Amniotic epithelial cell (primary cell): Measurements from ENCODE around the gene CENPF.
A peak's percentile ranks its signal among the peaks of the same experiment; 100 is the strongest.
"Not testable (repeated sequence)": the region's sequence is repeated elsewhere in the genome, so short reads cannot be mapped to it uniquely, and the experiment has no call there.

Experiments
- DNase-seq: peaks from one replicate; pipeline ENCODE4 v3.0.0-alpha.2; 2010; ENCODE audit warnings: low read depth

Gene CENPF, protein sequence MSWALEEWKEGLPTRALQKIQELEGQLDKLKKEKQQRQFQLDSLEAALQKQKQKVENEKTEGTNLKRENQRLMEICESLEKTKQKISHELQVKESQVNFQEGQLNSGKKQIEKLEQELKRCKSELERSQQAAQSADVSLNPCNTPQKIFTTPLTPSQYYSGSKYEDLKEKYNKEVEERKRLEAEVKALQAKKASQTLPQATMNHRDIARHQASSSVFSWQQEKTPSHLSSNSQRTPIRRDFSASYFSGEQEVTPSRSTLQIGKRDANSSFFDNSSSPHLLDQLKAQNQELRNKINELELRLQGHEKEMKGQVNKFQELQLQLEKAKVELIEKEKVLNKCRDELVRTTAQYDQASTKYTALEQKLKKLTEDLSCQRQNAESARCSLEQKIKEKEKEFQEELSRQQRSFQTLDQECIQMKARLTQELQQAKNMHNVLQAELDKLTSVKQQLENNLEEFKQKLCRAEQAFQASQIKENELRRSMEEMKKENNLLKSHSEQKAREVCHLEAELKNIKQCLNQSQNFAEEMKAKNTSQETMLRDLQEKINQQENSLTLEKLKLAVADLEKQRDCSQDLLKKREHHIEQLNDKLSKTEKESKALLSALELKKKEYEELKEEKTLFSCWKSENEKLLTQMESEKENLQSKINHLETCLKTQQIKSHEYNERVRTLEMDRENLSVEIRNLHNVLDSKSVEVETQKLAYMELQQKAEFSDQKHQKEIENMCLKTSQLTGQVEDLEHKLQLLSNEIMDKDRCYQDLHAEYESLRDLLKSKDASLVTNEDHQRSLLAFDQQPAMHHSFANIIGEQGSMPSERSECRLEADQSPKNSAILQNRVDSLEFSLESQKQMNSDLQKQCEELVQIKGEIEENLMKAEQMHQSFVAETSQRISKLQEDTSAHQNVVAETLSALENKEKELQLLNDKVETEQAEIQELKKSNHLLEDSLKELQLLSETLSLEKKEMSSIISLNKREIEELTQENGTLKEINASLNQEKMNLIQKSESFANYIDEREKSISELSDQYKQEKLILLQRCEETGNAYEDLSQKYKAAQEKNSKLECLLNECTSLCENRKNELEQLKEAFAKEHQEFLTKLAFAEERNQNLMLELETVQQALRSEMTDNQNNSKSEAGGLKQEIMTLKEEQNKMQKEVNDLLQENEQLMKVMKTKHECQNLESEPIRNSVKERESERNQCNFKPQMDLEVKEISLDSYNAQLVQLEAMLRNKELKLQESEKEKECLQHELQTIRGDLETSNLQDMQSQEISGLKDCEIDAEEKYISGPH (N-terminal part only)

DNA sequence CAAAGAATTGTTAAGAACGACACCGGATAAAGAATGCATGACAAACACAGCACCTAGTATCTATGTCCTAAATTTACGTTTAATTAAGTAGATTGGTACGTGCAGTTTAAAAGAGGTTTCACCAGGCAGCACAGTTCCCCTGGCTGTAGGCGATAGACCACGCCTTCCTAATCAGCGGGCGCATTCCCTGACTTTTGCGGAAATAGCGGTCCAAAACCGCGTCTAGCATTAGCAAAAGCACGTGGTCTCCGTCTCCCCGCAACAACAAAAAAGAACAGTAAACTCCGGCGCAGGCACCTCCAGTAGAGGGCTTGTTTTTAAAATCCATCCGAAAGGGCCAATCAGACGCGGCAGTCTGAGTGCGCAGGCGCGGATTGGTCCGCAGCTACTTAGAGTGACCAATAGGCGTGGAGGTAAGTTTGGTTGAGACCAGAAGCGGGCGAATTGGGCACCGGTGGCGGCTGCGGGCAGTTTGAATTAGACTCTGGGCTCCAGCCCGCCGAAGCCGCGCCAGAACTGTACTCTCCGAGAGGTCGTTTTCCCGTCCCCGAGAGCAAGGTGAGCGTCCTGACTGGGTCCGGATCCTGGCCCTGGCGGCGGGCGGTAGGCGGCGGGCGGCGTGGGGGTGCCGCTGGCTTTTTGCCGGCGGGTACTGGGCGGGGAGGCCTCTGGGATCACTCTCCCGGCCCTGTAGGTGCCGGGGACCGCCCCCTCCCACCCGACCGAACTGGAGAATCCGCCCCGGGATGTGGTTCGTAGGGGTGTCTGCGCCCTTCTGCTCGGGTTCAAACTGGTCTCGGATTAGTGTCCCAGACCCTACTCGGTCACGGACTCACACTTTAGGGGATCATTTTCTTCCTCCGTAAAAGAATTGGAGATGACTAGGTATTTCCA is at the start of gene CENPF:
Gene CENPF, plus strand, starts transcription at position 432 of the 894 bp plus-strand sequence. CDS start 10,560 bp downstream, outside the sequence.
- DNase-seq, result peak; percentile 99

DNA sequence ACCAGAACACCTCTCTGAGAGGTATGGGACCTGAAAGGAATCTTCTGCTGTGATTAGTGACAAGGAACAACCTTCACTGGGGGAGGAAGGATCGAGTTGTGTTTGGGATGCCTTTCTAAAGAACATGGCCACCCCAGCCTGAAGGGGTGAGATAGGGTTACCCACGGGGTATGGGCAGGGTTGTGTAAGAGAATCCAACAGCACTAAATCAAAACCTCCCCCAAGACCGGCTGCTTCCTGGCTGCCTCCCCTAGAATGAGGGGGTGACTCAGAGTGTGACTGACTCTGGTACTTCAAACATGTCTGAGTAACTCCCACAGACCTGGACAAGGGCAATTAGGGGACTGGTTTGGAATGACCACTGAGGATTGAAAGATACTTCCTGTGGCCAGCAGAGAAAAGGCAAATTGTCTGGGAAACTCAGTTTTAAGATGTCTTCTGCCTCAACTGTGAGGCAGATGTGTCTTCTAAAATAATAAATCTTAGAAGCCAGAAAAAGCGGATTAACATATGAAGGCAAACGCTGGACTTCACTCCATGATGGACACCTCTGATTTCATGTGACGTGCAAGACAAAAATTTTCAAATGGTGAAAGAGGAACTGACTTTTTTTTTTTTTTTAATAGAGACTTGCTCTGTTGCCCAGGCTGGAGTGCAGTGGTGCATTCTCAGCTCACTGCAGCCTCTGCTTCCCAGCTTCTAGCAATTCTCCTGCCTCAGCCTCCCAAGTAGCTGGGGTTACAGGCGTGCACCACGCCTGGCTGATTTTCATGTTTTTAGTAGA is 44.9 kb upstream of the CENPF start:
- DNase-seq, result peak; percentile 97

DNA sequence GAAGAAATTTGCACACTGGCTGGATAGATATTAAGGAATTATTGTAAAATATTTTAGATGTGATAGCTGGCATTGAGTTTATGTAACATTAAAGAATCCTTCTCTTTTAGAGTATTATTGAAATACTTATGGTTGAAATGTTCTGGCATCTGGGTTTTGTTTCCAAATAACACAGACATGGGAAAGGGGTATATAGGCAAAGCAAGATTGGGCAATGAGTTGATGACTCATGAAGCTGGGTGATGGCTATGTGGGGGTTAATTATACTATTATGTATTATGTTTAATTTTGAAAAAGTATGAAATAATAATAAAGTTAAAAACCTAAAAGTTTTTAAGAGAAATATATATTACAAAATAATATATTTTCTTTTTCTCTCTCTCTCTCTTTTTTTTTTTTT is 39.1 kb upstream of the CENPF start:
- DNase-seq, result peak; percentile 84

DNA sequence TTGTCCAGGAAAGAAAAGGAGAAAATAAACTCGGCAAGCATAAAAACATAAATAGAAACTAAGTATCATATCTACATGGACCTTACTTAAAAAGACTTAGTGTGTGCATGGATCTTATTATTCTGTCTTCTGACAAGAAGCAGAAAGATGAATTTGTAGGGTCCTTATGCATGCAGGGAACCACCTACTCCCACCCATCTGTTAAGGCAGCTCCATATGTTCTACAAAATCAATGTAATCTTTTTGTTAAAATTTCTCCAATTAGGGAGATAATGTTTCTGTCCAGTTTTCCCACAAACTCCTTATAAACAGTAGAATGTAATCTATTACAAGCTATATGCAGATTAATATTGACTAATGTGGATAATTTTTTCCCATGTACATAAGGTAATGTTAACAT is 37.7 kb upstream of the CENPF start:
- DNase-seq, result no peak

DNA sequence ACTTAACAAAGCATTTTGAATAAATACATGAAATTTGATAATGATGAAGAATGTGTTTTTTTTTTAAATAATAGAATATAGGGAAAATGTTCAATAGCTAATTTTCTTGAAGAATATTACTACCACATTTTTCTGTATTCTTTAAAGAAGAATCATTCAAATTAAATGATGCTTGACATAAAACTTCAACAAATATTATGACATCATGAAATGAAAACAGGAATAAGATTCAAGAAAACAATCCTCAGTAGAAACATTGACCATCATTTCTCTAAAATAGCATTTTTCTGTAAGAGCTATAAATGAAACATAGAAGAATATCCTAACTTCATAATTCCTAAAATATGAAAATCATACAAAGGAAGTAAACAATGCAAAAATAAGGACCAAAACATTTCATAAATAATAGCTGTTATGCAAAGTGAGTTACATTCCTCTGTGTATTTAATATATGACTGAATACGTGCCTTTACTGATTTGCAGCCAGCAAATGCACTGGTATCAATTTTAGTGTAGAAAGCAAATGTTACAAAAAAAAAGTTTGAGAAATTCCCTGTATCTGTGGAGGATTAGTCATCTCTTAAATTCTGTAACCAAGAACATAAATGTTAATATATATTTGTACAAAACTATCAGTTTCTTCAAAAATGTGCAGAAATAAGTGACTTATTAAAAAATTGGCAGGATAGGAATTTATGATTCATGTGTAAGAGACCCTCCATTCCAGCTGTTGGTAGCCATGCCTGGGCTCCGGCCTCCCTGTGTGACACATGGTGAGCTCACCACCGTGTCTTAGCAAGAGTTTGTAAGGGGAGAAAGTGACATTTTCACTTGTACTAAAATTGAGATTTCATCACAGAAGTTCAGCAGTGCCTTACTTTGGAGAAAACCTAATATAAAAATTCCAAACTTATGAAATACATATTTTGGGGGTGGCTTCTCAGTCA is 36.6 kb upstream of the CENPF start:
- DNase-seq, result no peak

DNA sequence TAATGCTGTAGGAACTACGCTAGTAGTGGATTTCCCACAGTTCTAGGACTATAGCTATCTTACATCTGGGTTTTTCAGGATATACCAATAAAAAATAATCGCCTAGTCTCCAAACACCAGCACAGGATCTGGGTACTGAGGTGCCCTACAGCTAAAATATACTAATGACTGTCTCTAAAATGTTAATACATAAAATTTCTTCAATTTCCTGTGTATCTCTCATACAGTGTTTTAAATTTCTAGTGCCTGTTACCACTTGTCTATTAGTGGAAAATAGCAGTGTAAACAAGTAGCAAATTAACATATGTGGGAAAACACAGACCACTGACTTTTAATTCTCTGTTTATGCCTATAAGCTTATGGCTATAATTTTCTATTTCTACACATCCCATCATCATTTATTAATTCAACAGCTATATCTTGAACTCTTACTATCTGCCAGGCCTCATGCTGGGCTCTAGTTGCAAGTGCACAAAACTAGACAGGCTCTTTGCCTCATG is 35.5 kb upstream of the CENPF start:
- no peak for DNase-seq

DNA sequence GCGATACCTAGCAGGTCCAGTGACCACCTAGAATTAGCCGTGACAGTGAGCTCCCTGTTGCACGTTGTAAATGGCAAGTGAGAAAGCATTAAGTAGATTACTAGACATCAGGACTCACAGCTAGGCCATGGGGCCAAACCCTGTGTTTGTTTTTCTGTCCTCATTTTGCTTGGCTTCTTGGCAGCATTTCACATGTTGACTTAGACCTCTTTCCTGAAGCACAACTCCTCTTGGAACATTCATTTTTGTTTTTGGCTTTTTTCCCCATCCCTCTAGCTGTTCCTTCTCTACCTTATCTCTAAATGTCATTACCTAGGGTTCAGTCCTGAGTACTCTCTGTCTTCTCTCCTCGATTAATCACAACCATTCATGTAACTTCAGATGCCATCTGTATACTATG is 34.7 kb upstream of the CENPF start:
- DNase-seq, result no peak

DNA sequence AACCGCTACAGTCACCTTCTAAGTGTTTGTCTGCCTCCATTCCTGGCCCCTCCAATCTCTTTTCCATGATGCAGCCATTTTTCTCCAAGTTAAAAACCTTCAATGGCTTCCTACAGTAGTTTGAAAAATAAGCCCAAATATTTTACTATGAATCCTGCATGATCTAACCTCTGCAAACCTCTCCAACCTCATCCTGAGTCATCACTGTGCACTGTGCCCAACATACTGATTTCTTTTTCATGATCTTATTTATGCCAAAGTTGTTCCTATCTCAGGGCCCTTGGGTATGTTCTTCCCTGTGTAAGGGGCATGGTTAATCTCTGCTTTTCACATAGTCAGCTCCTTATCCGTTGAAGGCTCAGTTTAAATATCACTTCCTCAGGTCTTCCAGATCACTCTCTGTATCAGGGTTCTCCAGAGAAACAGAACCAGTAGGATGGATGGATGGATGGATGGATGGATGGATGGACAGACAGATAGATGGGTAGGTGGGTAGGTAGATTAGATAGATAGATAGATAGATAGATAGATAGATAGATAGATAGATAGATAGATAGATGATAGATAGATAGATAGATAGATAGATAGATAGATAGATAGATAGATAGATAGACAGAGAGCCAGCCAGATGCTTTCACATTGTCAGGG is 33.5 kb upstream of the CENPF start:
- peak; percentile 62 for DNase-seq

DNA sequence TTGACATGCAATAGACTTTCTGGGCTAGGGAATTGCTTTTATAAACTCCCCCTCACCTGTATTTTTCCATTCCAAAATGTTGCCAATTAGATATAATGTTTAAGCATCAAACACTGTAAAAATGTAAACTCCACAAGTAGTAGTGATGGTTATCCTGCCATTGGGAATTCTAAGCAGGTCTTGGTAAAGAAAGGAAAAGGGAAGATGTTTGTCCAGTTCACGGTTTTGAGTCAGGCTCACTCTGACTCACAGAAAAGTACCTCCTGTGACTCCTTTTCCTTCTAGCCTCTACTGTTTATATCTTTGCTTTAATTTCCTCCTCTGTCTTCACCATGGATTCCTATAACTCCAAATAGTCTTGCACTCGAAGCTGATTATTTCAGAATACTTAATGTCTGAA is 32.6 kb upstream of the CENPF start:
- DNase-seq, result peak; percentile 75

DNA sequence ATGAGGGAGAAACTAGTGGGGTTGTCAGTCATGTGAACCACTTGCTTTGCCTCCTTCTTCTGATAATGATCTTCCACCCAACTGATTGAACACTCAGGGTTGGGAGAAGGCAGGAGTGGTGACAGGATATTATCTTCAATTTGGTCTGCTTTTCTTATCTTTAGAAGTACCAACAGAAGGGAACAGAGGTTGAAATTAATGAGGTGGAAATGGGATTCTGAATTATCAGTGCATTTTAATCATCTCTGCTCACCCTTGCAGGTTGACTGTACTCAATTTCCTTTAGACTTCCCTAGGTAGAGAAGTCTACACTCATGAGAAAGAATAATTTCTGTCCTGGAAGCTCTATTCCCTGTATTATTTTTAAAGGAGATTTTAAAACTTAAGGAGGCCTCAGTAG is 31.7 kb upstream of the CENPF start:
- DNase-seq, result no peak

DNA sequence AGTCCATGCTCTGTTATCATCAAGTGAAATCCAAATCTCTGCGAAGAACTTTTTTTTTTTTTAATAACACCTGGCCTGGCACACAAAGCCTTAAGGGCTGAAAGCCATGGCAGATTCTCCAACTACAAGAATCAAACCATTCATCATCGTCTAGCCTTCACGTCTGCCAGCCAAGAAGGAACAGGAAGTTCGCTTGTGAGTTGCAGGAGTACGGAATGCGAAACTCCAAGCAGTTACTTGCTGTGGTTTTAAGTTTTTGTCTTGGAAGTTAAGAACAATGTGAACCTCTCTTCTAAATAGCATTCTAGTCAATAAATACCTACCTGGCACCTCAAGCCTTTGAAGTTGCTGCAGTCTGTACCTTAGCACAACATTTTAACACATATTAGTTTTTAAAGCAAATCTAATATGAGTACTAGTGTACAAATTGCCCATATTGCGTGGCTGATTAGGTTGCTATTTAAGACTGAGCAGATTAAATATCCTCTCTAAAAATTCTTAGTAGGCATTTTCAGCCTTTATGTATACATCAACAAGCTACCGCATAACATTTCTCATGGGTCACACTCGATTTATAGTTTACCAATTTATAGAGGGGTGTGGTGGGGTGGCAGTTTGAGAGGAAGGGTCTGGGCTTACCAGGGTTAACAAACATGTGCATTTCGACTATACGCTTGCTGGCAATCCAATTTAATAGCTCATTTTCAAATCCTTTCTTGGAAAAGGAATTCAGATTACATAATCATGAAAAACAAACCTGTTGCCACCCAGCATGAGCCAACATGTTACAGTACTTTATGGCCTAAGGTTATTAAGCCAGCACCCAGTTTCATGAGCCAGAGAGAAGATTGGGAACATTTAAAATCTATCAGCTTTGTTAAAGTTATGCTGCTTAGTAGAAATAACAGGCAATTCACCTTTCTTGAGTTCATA is 29.3 kb upstream of the CENPF start:
- peak; percentile 68 for DNase-seq

DNA sequence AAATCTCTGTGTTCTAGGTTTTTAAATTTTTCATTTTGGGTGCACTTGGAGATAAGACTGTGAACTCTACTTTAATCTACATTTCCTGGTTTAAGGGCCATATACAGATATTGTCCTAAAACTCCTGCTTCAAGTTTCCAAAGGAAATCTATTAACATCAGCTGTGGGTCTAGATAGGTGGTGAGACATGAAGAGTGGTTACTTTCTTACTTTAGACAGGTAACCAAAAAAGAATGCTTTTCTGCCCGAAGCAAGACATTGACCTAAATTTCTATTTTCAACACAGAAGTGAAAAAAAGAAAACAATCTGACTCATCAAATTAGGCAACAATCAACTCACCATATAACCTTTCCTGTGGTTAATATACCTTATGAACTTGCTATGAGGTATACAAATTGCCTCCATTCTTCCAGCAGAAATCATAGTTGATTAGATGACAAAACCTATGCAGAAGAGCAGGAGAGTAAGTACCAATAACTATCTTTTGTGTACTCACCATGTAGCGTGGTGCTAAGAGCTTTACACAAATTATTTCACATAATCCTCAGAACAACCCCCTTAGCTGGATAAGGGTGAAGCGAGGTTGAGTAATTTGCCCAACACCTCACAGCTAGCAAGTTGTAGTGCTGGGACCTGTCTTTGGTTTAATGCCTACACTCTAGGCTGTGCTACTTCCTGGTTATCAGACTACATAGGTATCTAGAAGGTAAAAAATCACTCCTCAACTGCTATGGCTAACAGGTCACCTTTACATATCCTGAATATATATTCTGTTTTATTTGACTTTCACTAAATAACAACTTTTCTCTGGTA is 28.2 kb upstream of the CENPF start:
- peak; percentile 60 for DNase-seq

DNA sequence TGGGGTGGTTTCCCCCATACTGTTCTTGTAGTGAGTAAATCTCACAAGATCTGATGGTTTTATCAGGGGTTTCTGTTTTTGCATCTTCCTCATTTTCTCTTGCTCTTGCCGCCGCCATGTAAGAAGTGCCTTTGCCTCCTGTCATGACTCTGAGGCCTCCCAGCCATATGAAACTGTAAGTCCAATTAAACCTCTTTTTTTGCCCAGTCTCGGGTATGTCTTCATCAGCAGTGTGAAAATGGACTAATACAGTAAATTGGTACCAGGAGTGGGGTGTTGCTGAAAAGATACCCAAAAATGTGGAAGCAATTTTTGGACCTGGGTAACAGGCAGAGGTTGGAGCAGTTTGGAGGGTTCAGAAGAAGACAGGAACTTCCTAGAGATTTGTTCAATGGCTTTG is 26.9 kb upstream of the CENPF start:
- DNase-seq, result not testable (repeated sequence)

DNA sequence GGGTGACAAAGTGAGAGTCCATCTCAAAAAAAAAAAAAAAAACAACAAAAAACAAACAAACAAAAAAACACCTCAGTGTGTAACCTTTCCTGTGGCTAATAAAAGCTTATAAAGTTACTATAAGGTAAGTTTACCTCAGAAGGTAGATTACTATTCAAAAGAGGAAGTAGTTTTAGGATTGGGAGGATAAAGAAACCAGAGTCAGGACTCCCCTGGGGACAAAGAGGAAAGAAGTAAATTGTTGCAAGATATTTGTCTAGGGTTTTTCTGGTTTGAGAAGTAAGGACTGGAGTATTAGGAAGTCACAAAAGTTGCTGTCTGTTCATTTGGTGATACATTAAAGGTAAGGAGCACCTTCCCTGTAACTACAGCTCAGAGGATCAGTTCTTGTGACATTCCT is 23.8 kb upstream of the CENPF start:
- no peak for DNase-seq

DNA sequence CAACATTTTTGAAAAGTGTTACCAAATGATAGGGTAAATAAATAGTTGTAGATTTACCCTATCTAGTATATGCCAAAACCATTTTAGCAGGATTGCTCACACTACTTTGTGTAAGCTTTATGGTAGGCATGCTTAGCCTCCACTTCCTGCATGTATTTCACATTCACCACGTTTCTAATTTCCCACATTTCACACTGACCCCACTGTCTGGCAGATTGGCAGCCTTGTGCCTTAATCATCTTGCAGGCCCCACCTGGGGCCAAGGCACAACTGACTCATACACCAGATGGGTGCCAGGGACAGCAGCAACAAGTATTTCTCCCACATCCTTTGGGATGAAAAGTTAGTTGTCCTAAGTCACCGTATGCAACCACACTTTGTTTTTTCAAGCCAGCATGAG is 21.2 kb upstream of the CENPF start:
- peak; percentile 84 for DNase-seq

DNA sequence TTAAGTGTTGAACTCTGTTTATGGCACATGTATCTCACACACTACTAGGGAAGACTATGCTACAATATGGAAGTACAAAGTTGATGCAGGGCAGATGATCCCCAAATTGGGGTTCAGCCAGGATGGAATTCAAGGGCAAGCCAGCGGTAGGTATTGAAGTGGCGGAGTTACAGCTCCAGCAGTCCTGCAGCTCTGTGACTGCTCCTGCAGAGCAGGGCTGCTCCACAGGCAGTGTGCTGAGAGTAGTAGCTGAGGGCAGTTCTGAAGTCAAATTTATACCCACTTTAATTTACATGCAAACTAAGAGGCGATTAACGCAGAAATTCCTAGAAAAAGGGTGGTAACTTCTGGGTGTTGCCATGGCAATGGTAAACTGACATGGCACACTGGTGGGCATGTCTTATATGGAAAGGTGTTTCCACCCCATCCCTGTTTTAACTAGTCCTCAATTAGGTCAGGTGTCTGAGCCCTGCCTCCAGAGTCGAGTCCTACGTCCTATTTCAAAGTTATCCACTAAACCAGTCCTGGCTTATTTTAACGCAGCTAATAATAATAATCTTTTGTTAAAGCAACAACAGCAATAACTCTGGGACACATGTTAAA is 20.6 kb upstream of the CENPF start:
- DNase-seq, result no peak
